A549 (cell line): ENCODE measurements around the gene NKX6-1. TPM values are rescaled to one million over a fixed set of nuclear protein-coding genes. Genes with fewer than 3 reads are reported as not detected.

Source experiments
- ATAC-seq, 2 experiments: fragments of 200-7000 bp in 1 of 2; fragments of >200 bp in 1 of 2; cut with Nextera tagmentation in 1 of 2; cut with Tn5 transposase in 1 of 2; 3 replicates each; pipeline versions ENCODE4 v1.8.0 to v1.9.1; 2018 to 2020; ENCODE audit warnings: mild to moderate bottlenecking in 1 of 2, moderate library complexity in 1 of 2
- CTCF ChIA-PET: fragments of 300-600 bp; sonication (Branson Sonifier 250); formaldehyde crosslinking; extraction: SDS; loops from one replicate; lab custom pipeline; 2021; ENCODE audit warnings: antibody characterized with exemption, inconsistent platforms; lab: Yijun Ruan, JAX
- POLR2A ChIA-PET: fragments of 350-600 bp; formaldehyde crosslinking; extraction: SDS; loops from one replicate; lab custom pipeline; 2021; ENCODE audit warnings: antibody characterized with exemption, inconsistent platforms; lab: Yijun Ruan, JAX
- DNase-seq, 2 experiments: peaks; one replicate each; pipeline versions ENCODE4 v3.0.0 to v3.0.0-alpha.2; 2011 to 2016; ENCODE audit warnings: low read depth in 1 of 2, low spot score in 1 of 2
- FAIRE-seq: peaks from 2 replicates; lab custom pipeline; 2011; peaks lifted over from hg19 to GRCh38; lab: Jason Lieb, UNC
- H3K27ac ChIP-seq, 2 experiments: fragments of >200 bp; sonication (Bioruptor Twin); formaldehyde crosslinking; 3 replicates each; pipeline ENCODE4 v1.5.1; 2016 to 2017
- H3K4me1 ChIP-seq: fragments of >200 bp; sonication (Bioruptor Twin); formaldehyde crosslinking; 3 replicates; pipeline ENCODE4 v1.6.1; 2016
- H3K4me2 ChIP-seq: fragments of >200 bp; sonication (Bioruptor Twin); formaldehyde crosslinking; 3 replicates; pipeline ENCODE4 v1.6.1; 2016
- H3K4me3 ChIP-seq: fragments of >200 bp; sonication (Bioruptor Twin); formaldehyde crosslinking; 3 replicates; pipeline ENCODE4 v1.5.1; 2016
- H3K9me3 ChIP-seq: fragments of >200 bp; sonication (Bioruptor Twin); formaldehyde crosslinking; 3 replicates; pipeline ENCODE4 v1.6.1; 2016
- CBX2 ChIP-seq: fragments of 200-600 bp; sonication (generic); IDR thresholded peaks from 2 replicates; pipeline ENCODE4 v1.6.1; 2016; ENCODE audit warnings: low read depth, mild to moderate bottlenecking, borderline replicate concordance
- CHD4 ChIP-seq: fragments of 200-600 bp; sonication (generic); IDR thresholded peaks from 2 replicates; pipeline ENCODE4 v1.6.1; 2016; ENCODE audit warnings: antibody characterized with exemption, mild to moderate bottlenecking, borderline replicate concordance
- CTCF ChIP-seq: fragments of >200 bp; sonication (Bioruptor Twin); formaldehyde crosslinking; IDR thresholded peaks from 3 replicates; pipeline ENCODE4 v1.5.1; 2016
- E2F6 ChIP-seq: IDR thresholded peaks from 2 replicates; pipeline ENCODE4 v1.6.1; 2012; ENCODE audit warnings: low read depth, borderline replicate concordance
- ELK1 ChIP-seq: fragments of 150-350 bp; IDR thresholded peaks from 2 replicates; pipeline ENCODE4 v1.6.1; 2014; ENCODE audit warnings: low read depth, mild to moderate bottlenecking, low read length
- FOXS1 ChIP-seq: fragments of 250-450 bp; sonication (Bioruptor Pico); IDR thresholded peaks from 2 replicates; pipeline ENCODE4 v1.5.0; 2020; ENCODE audit warnings: mild to moderate bottlenecking, moderate library complexity
- HES2 ChIP-seq: fragments of >200 bp; sonication (Bioruptor Twin); formaldehyde crosslinking; IDR thresholded peaks from 2 replicates; pipeline ENCODE4 v1.6.1; 2016
- HMGXB4 ChIP-seq: fragments of 250-450 bp; sonication (Bioruptor Pico); IDR thresholded peaks from 2 replicates; pipeline ENCODE4 v1.5.0; 2021; ENCODE audit warnings: mild to moderate bottlenecking, moderate library complexity, borderline replicate concordance
- HOXB13 ChIP-seq: fragments of 250-450 bp; sonication (Bioruptor Pico); IDR thresholded peaks from 2 replicates; pipeline ENCODE4 v1.5.0; 2020; ENCODE audit warnings: low read depth, mild to moderate bottlenecking, moderate library complexity
- HOXB5 ChIP-seq: fragments of 250-450 bp; sonication (Bioruptor Pico); IDR thresholded peaks from 2 replicates; pipeline ENCODE4 v1.5.0; 2020; ENCODE audit warnings: mild to moderate bottlenecking, moderate library complexity
- JUNB ChIP-seq: fragments of >200 bp; sonication (Bioruptor Twin); formaldehyde crosslinking; IDR thresholded peaks from 2 replicates; pipeline ENCODE4 v1.6.1; 2016
- KDM5A ChIP-seq: fragments of 200-600 bp; sonication (generic); IDR thresholded peaks from 2 replicates; pipeline ENCODE4 v1.6.1; 2016; ENCODE audit warnings: antibody characterized with exemption, mild to moderate bottlenecking
- MAFK ChIP-seq: fragments of 450-650 bp; IDR thresholded peaks from 2 replicates; pipeline ENCODE4 v1.6.1; 2014; ENCODE audit not compliant: partially characterized antibody
- MAX ChIP-seq: IDR thresholded peaks from 2 replicates; pipeline ENCODE4 v1.6.1; 2012
- MAZ ChIP-seq: fragments of 150-350 bp; IDR thresholded peaks from 2 replicates; pipeline ENCODE4 v1.6.1; 2014; ENCODE audit warnings: antibody characterized with exemption, low read depth, low read length, borderline replicate concordance
- MYC ChIP-seq: IDR thresholded peaks from 2 replicates; pipeline ENCODE4 v1.6.1; 2012; ENCODE audit warnings: mild to moderate bottlenecking, inconsistent platforms, low read length, improper control_type of control experiment, borderline replicate concordance
- PBX3 ChIP-seq: IDR thresholded peaks from 2 replicates; pipeline ENCODE4 v1.6.1; 2012
- PHF8 ChIP-seq: fragments of 200-600 bp; sonication (generic); IDR thresholded peaks from 2 replicates; pipeline ENCODE4 v1.6.1; 2016; ENCODE audit warnings: low read depth, mild to moderate bottlenecking, antibody characterized with exemption, moderate library complexity, borderline replicate concordance
- RCOR1 ChIP-seq: fragments of 150-350 bp; IDR thresholded peaks from 2 replicates; pipeline ENCODE4 v1.6.1; 2014; ENCODE audit warnings: antibody characterized with exemption, low read length, low read depth
- SREBF2 ChIP-seq: fragments of 450-650 bp; IDR thresholded peaks from 2 replicates; pipeline ENCODE4 v1.6.1; 2014; ENCODE audit warnings: mild to moderate bottlenecking, moderate library complexity
- TFCP2L1 ChIP-seq: fragments of 250-450 bp; sonication (Bioruptor Pico); IDR thresholded peaks from 2 replicates; pipeline ENCODE4 v1.5.0; 2021; ENCODE audit warnings: mild to moderate bottlenecking
- TP53 ChIP-seq: fragments of 250-450 bp; sonication (Bioruptor Pico); IDR thresholded peaks from 2 replicates; pipeline ENCODE4 v1.5.0; 2021; ENCODE audit warnings: mild to moderate bottlenecking, moderate library complexity
- ZC3H11A ChIP-seq: fragments of 450-650 bp; IDR thresholded peaks from 2 replicates; pipeline ENCODE4 v1.6.1; 2014; ENCODE audit warnings: antibody characterized with exemption, mild to moderate bottlenecking
- ZFP36 ChIP-seq: fragments of 450-650 bp; IDR thresholded peaks from 2 replicates; pipeline ENCODE4 v1.6.1; 2014; ENCODE audit warnings: borderline replicate concordance; ENCODE audit not compliant: partially characterized antibody
- WGBS: methylation state at CpG from one replicate; pipeline ENCODE4 v1.1.6; 2017; ENCODE audit errors: missing lambda C conversion rate; 5-methylcytosine and 5-hydroxymethylcytosine counted together
- polyA plus RNA-seq, 4 experiments: library from polyadenylated mRNA; depleted of rRNA in 3 of 4; stranded (reverse); fragments of >200 nt; fragmentation: RNase III in 1 of 4; extraction: RNeasy Plus Mini Kit Qiagen cat#74134 plus additional on column Dnase treatment in 1 of 4; gene quantifications; 2 replicates in 3 of 4; 3 replicates in 1 of 4; pipeline ENCODE4 v1.2.3, GENCODE V29; 2011 to 2017

NKX6-1 gene
- polyA plus RNA-seq, 2 of the 4 experiments (the other 2 are of a cell fraction) = 0.13 to 0.28 TPM

GRCh38 chr4:84515075-84515474 lies 16.0 kb upstream of the NKX6-1 start:
- H3K4me3 ChIP-seq = no peak overlapping the region
- H3K27ac ChIP-seq = no peak overlapping the region
- ATAC-seq = no peak
- POLR2A ChIA-PET = no interaction called here
- 35% methylated on average over 2 of the region's 2 CpGs for WGBS
- CTCF ChIA-PET = interaction anchor here (1.0 kb wide), 1 partner anchor 11 kb away, joined by 3 read pairs; no protein-coding TSS in a partner anchor
- no peak for FAIRE-seq
- TF ChIP-seq PBX3 = no peak
- TF ChIP-seq CBX2 = no peak
- no peak for TF ChIP-seq RCOR1
- TF ChIP-seq CTCF = no peak
- no peak for TF ChIP-seq MAZ
- TF ChIP-seq JUNB = no peak
- TF ChIP-seq, all 56 proteins: peak for 0
- Histone ChIP-seq H3K4me1 (no peaks in the 10 kb centered on the region), H3K4me2 (no peak overlapping the region), H3K9me3 (no peaks in the 10 kb centered on the region)
- DNase-seq = no peak

GRCh38 chr4:84512277-84512676 lies 13.2 kb upstream of the NKX6-1 start:
- H3K4me1 ChIP-seq = no peaks in the 10 kb centered on the region
- 35% methylated on average over 5 of the region's 5 CpGs for WGBS
- TF ChIP-seq HOXB13 (CRISPR knock-in tag) (no peak), HOXB5 (CRISPR knock-in tag) (no peak), HES2 (no peak), PHF8 (no peak), CHD4 (no peak), PBX3 (no peak)
- TF ChIP-seq, all 56 proteins: peak for 0
- Histone ChIP-seq H3K4me3 (no peak overlapping the region), H3K9me3 (no peaks in the 10 kb centered on the region), H3K4me2 (no peak overlapping the region), H3K27ac (no peak overlapping the region)
- ATAC-seq (no peak), DNase-seq (no peak), FAIRE-seq (no peak)
- ChIA-PET CTCF (interaction anchor here (0.6 to 1.6 kb wide), 3 partner anchors 8 to 1033 kb away, joined by 3 to 7 read pairs (median 6); no protein-coding TSS in a partner anchor), POLR2A (no interaction called here)

- Histone ChIP-seq H3K4me1 (no peaks in the 10 kb centered on the region), H3K9me3 (no peaks in the 10 kb centered on the region), H3K27ac (no peak overlapping the region), H3K4me2 (no peak overlapping the region), H3K4me3 (no peak overlapping the region)
- 60% methylated on average over 3 of the region's 3 CpGs for WGBS
- ChIA-PET POLR2A (no interaction called here), CTCF (interaction anchor here (0.6 to 1.6 kb wide), 2 partner anchors 8 to 1033 kb away, joined by 6 to 7 read pairs; no protein-coding TSS in a partner anchor)
- no peak for ATAC-seq
- DNase-seq = no peak
- FAIRE-seq = no peak
- TF ChIP-seq KDM5A = no peak
- TF ChIP-seq E2F6 = no peak
- no peak for TF ChIP-seq PHF8
- no peak for TF ChIP-seq MAX
- TF ChIP-seq ZFP36 = no peak
- TF ChIP-seq TFCP2L1 (CRISPR knock-in tag) = no peak
- TF ChIP-seq HOXB5 (CRISPR knock-in tag) = no peak
- TF ChIP-seq JUNB = no peak
- TF ChIP-seq ZC3H11A = no peak
- TF ChIP-seq ELK1 = no peak
- no peak for TF ChIP-seq MYC
- no peak for TF ChIP-seq HMGXB4 (CRISPR knock-in tag)
- no peak for TF ChIP-seq SREBF2
- TF ChIP-seq FOXS1 (CRISPR knock-in tag) = no peak
- TF ChIP-seq MAFK = no peak
- no peak for TF ChIP-seq TP53 (CRISPR knock-in tag)
- TF ChIP-seq MAZ = no peak
Observed at GRCh38 chr4:84511703-84512102, 12.6 kb upstream of the NKX6-1 start.
